SK-N-SH (cell line): ENCODE results near the gene MYO1D. TPM values are rescaled to one million over a fixed set of nuclear protein-coding genes. Genes with fewer than 3 reads are reported as not detected.
A peak's percentile ranks its signal among the peaks of the same experiment; 100 is the strongest.

ENCODE experiments used
- CTCF ChIA-PET: fragments of 300-600, 350-600 bp; formaldehyde crosslinking; extraction: SDS; loops from one replicate; lab custom pipeline; 2021; lab: Yijun Ruan, JAX
- POLR2A ChIA-PET: fragments of 350-600 bp; sonication (Branson Sonifier 250); formaldehyde crosslinking; extraction: SDS; loops from one replicate; lab custom pipeline; 2020; ENCODE audit warnings: antibody characterized with exemption, inconsistent platforms; lab: Yijun Ruan, JAX
- DNase-seq: peaks from one replicate; pipeline ENCODE4 v3.0.0; 2012
- H2AFZ ChIP-seq: fragments of 200-600 bp; sonication (generic); 2 replicates; pipeline ENCODE4 v1.8.1; 2016; ENCODE audit warnings: antibody characterized with exemption, mild to moderate bottlenecking, low read depth
- H3F3A ChIP-seq: fragments of 200-600 bp; sonication (generic); replicated peaks from 2 replicates; pipeline ENCODE3; 2016; ENCODE audit warnings: antibody characterized with exemption, mild to moderate bottlenecking; ENCODE audit not compliant: insufficient read depth
- H3K27ac ChIP-seq, 2 experiments: fragments of 200-500 bp in 1 of 2; fragments of 200-600 bp in 1 of 2; sonication (Bioruptor generic) in 1 of 2; sonication (generic), shearing (Covaris generic) in 1 of 2; 2 replicates each; pipeline versions ENCODE4 v1.5.1 to v1.6.1; 2014 to 2016; ENCODE audit warnings: low read depth in 2 of 2, inconsistent platforms in 1 of 2, low read length in 1 of 2, mild to moderate bottlenecking in 1 of 2, mixed read lengths in 1 of 2
- H3K27me3 ChIP-seq: fragments of 200-600 bp; sonication (generic), shearing (Covaris generic); 2 replicates; pipeline ENCODE4 v1.6.1; 2016; ENCODE audit warnings: mixed run types; ENCODE audit not compliant: insufficient read depth
- H3K36me3 ChIP-seq, 2 experiments: fragments of 200-500 bp in 1 of 2; fragments of 200-600 bp in 1 of 2; sonication (Bioruptor generic) in 1 of 2; sonication (generic) in 1 of 2; replicated peaks in 1 of 2; 2 replicates each; pipeline versions ENCODE3 to v1.5.1; 2014 to 2016; ENCODE audit warnings: low read length in 1 of 2, mild to moderate bottlenecking in 1 of 2; ENCODE audit not compliant: insufficient read depth in 2 of 2, control insufficient read depth in 1 of 2
- H3K4me1 ChIP-seq, 2 experiments: fragments of 200-500 bp in 1 of 2; fragments of 200-600 bp in 1 of 2; sonication (Bioruptor generic) in 1 of 2; sonication (generic), shearing (Covaris generic) in 1 of 2; 2 replicates each; pipeline versions ENCODE4 v1.5.1 to v1.6.1; 2014 to 2016; ENCODE audit warnings: low read depth in 1 of 2, low read length in 1 of 2, mixed run types in 1 of 2; ENCODE audit not compliant: insufficient read depth in 2 of 2, control insufficient read depth in 1 of 2
- H3K4me2 ChIP-seq: fragments of 200-600 bp; sonication (generic), shearing (Covaris generic); 2 replicates; pipeline ENCODE4 v1.6.1; 2017; ENCODE audit warnings: mixed run types
- H3K4me3 ChIP-seq, 2 experiments: fragments of 200-500 bp in 1 of 2; fragments of 200-600 bp in 1 of 2; sonication (Bioruptor generic) in 1 of 2; sonication (generic), shearing (Covaris generic) in 1 of 2; 2 replicates each; pipeline versions ENCODE4 v1.5.1 to v1.8.1; 2014 to 2016; ENCODE audit warnings: low read depth in 2 of 2, inconsistent platforms in 1 of 2, low read length in 1 of 2, mild to moderate bottlenecking in 1 of 2, mixed read lengths in 1 of 2, moderate library complexity in 1 of 2
- H3K79me2 ChIP-seq: fragments of 200-600 bp; sonication (generic); 2 replicates; pipeline ENCODE4 v1.8.1; 2017; ENCODE audit warnings: mild to moderate bottlenecking; ENCODE audit not compliant: insufficient read depth
- H3K9ac ChIP-seq: fragments of 200-600 bp; sonication (generic); 2 replicates; pipeline ENCODE4 v1.6.1; 2017; ENCODE audit warnings: mixed run types
- H3K9me2 ChIP-seq: fragments of 200-600 bp; sonication (generic); 2 replicates; pipeline ENCODE4 v1.6.1; 2017; ENCODE audit warnings: mixed run types
- H3K9me3 ChIP-seq: fragments of 200-600 bp; sonication (generic); 2 replicates; pipeline ENCODE4 v1.6.1; 2017; ENCODE audit warnings: mixed run types, mild to moderate bottlenecking, moderate library complexity
- H4K20me1 ChIP-seq: fragments of 200-600 bp; sonication (generic); 2 replicates; pipeline ENCODE4 v1.6.1; 2017; ENCODE audit warnings: mild to moderate bottlenecking, mixed run types; ENCODE audit not compliant: insufficient read depth
- CTCF ChIP-seq: fragments of 200-600 bp; sonication (generic); IDR thresholded peaks from 2 replicates; pipeline ENCODE4 v1.6.1; 2017; ENCODE audit warnings: antibody characterized with exemption, mild to moderate bottlenecking, moderate library complexity
- EP300 ChIP-seq, 2 experiments: IDR thresholded peaks; 2 replicates each; pipeline versions ENCODE4 v1.4.0 to v1.6.1; 2012; ENCODE audit warnings: borderline replicate concordance in 1 of 2, low read depth in 1 of 2, low read length in 1 of 2
- EZH2phosphoT487 ChIP-seq: fragments of 200-600 bp; sonication (generic); IDR thresholded peaks from 2 replicates; pipeline ENCODE4 v1.6.1; 2017; ENCODE audit warnings: low read depth, mixed run types, mild to moderate bottlenecking, antibody characterized with exemption, moderate library complexity, borderline replicate concordance
- FOSL2 ChIP-seq: IDR thresholded peaks from 2 replicates; pipeline ENCODE4 v1.4.0; 2012; ENCODE audit warnings: low read depth, mild to moderate bottlenecking, moderate library complexity, borderline replicate concordance
- FOXM1 ChIP-seq: IDR thresholded peaks from 2 replicates; pipeline ENCODE4 v1.4.0; 2012; ENCODE audit warnings: low read depth, mild to moderate bottlenecking
- GABPA ChIP-seq: IDR thresholded peaks from 2 replicates; pipeline ENCODE4 v1.4.0; 2012; ENCODE audit warnings: low read depth, mild to moderate bottlenecking
- GATA2 ChIP-seq: sonication (generic); formaldehyde crosslinking; IDR thresholded peaks from 2 replicates; pipeline ENCODE4 v1.5.0; 2020; ENCODE audit warnings: mild to moderate bottlenecking, missing genetic modification reagents
- IRF3 ChIP-seq: fragments of 150-350 bp; IDR thresholded peaks from 2 replicates; pipeline ENCODE4 v1.6.1; 2016; ENCODE audit warnings: mild to moderate bottlenecking, low read depth, low read length
- NRF1 ChIP-seq: IDR thresholded peaks from 2 replicates; pipeline ENCODE4 v1.6.1; 2012; ENCODE audit warnings: low read depth, mild to moderate bottlenecking, low read length
- PBX3 ChIP-seq: IDR thresholded peaks from 2 replicates; pipeline ENCODE4; 2012
- POLR2AphosphoS5 ChIP-seq: IDR thresholded peaks from 2 replicates; pipeline ENCODE4 v1.6.1; 2012; ENCODE audit warnings: low read depth, low read length
- RAD21 ChIP-seq: IDR thresholded peaks from 2 replicates; pipeline ENCODE4 v1.6.1; 2012; ENCODE audit warnings: mild to moderate bottlenecking, low read length
- RCOR1 ChIP-seq: fragments of 150-350 bp; IDR thresholded peaks from 2 replicates; pipeline ENCODE4 v1.6.1; 2017; ENCODE audit warnings: antibody characterized with exemption, low read length
- RFX5 ChIP-seq: IDR thresholded peaks from 2 replicates; pipeline ENCODE4 v1.6.1; 2012; ENCODE audit warnings: mild to moderate bottlenecking, improper control_type of control experiment, low read length
- RXRA ChIP-seq: IDR thresholded peaks from 2 replicates; pipeline ENCODE4 v1.4.0; 2012; ENCODE audit warnings: low read depth, mild to moderate bottlenecking, borderline replicate concordance
- SMC3 ChIP-seq: IDR thresholded peaks from 2 replicates; pipeline ENCODE4 v1.6.1; 2012; ENCODE audit warnings: low read depth, low read length, improper control_type of control experiment
- TEAD4 ChIP-seq: IDR thresholded peaks from 2 replicates; pipeline ENCODE4 v1.4.0; 2012; ENCODE audit warnings: mild to moderate bottlenecking, borderline replicate concordance; ENCODE audit not compliant: insufficient read depth
- YY1 ChIP-seq: IDR thresholded peaks from 2 replicates; pipeline ENCODE4 v1.4.0; 2012; ENCODE audit warnings: low read depth, mild to moderate bottlenecking
- WGBS: methylation state at CpG from one replicate; pipeline ENCODE4 v1.1.6; 2017; ENCODE audit warnings: low lambda C conversion rate; 5-methylcytosine and 5-hydroxymethylcytosine counted together
- polyA plus RNA-seq, 3 experiments: library from polyadenylated mRNA; depleted of rRNA; stranded (reverse); fragments of >200 nt; gene quantifications; 2 replicates each; pipeline ENCODE4 v1.2.3, GENCODE V29; 2012

The MYO1D gene
- polyA plus RNA-seq, 1 of the 3 experiments (the other 2 are of a cell fraction) = 20.4 TPM

GRCh38 chr17:32807577-32807976 lies 69.3 kb downstream of the MYO1D start (continued):
- TF ChIP-seq PBX3 = no peak
- no peak for TF ChIP-seq POLR2AphosphoS5
- no peak for TF ChIP-seq FOXM1

- H3K9ac ChIP-seq = no peak overlapping the region
- no peaks in the 10 kb centered on the region; the same call in 1 of the 2 replicates for H3K79me2 ChIP-seq
- peak overlapping the region in 1 of 2 experiments; percentile 17; a peak in 1 of 4 replicates for H3K27ac ChIP-seq
- no peaks in the 10 kb centered on the region for H3K36me3 ChIP-seq
- peaks cover 0 to 35% of the 10 kb centered on the region in 2 experiments; a peak in 3 of 4 replicates for H3K4me1 ChIP-seq
- no peaks in the 10 kb centered on the region for H4K20me1 ChIP-seq
- H3K4me3 ChIP-seq = no peak overlapping the region
- TF ChIP-seq GABPA (no peak), EP300 (IDR thresholded peaks at IDR 0.05; ENCODE audit: borderline replicate concordance in 1 of 2, low read depth in 1 of 2, low read length in 1 of 2) (no peak), YY1 (no peak), FOSL2 (no peak), GATA2 (CRISPR knock-in tag) (no peak), RAD21 (no peak), SMC3 (no peak), RCOR1 (no peak)
- no peak overlapping the region for H2AFZ ChIP-seq
- DNase-seq = no peak
- ChIA-PET POLR2A (no interaction called here), CTCF (interaction anchor here (1.3 to 2.6 kb wide), 2 partner anchors 70 to 345 kb away, joined by 3 to 20 read pairs; partner anchors contain the start of gene MYO1D)
- H3K4me2 ChIP-seq = no peak overlapping the region
- H3K9me3 ChIP-seq = no peaks in the 10 kb centered on the region
- H3F3A ChIP-seq = peaks cover 14% of the 10 kb centered on the region
- H3K27me3 ChIP-seq = no peaks in the 10 kb centered on the region
- 66% methylated on average over 2 of the region's 2 CpGs for WGBS
- H3K9me2 ChIP-seq = no peaks in the 10 kb centered on the region
These were observed 70.3 kb downstream of the MYO1D start for GRCh38 chr17:32806646-32807045.

GRCh38 chr17:32805029-32805976 lies 71.6 kb downstream of the MYO1D start:
- peak overlapping the region; percentile 37; the same call in 1 of the 2 replicates for H3K4me2 ChIP-seq
- 56% methylated on average over 5 of the region's 5 CpGs for WGBS
- no peaks in the 10 kb centered on the region; the same call in 1 of the 2 replicates for H3K79me2 ChIP-seq
- H3K36me3 ChIP-seq = no peaks in the 10 kb centered on the region
- peaks cover 0 to 36% of the 10 kb centered on the region in 2 experiments; a peak in 3 of 4 replicates for H3K4me1 ChIP-seq
- H3K9me3 ChIP-seq = no peaks in the 10 kb centered on the region
- peaks cover 21% of the 10 kb centered on the region for H3F3A ChIP-seq
- ChIA-PET CTCF (interaction anchor here (1.0 to 2.6 kb wide), 6 partner anchors 22 to 343 kb away, joined by 3 to 20 read pairs (median 3); partner anchors contain the start of gene MYO1D), POLR2A (no interaction called here)
- H3K27ac ChIP-seq = peak overlapping the region; percentile 44 to 73; a peak in 3 of 4 replicates
- no peaks in the 10 kb centered on the region for H4K20me1 ChIP-seq
- 0 out of 2 replicates have a peak overlapping the region, but pooled peaks have one; percentile 9 for H2AFZ ChIP-seq
- no peak overlapping the region for H3K9ac ChIP-seq
- H3K9me2 ChIP-seq = no peaks in the 10 kb centered on the region
- H3K27me3 ChIP-seq = no peaks in the 10 kb centered on the region
- DNase-seq = no peak
- H3K4me3 ChIP-seq = no peak overlapping the region
- TF ChIP-seq RFX5 (no peak), IRF3 (no peak), NRF1 (no peak), RXRA (peak; percentile 51; the same call in 1 of the 2 replicates), YY1 (no peak), EP300 (IDR thresholded peaks at IDR 0.05; ENCODE audit: borderline replicate concordance in 1 of 2, low read depth in 1 of 2, low read length in 1 of 2) (peak in 1 of 2 experiments; percentile 77; a peak in 2 of 4 replicates), TEAD4 (peak; percentile 78; the same call in 1 of the 2 replicates), CTCF (no peak), POLR2AphosphoS5 (no peak), RCOR1 (no peak), EZH2phosphoT487 (no peak)
